HepG2 (cell line): Measurements from ENCODE around the gene PRDX2. TPM values are rescaled to one million over a fixed set of nuclear protein-coding genes. Genes with fewer than 3 reads are reported as not detected.

Experiments
- ADNP ChIP-seq: sonication (generic); formaldehyde crosslinking; IDR thresholded peaks from 2 replicates; pipeline ENCODE4 v1.4.0; 2020; ENCODE audit warnings: missing genetic modification reagents
- ATF5 ChIP-seq: sonication (generic); formaldehyde crosslinking; IDR thresholded peaks from 2 replicates; pipeline ENCODE4 v1.4.0; 2020; ENCODE audit warnings: mild to moderate bottlenecking, low read depth, missing genetic modification reagents
- FIP1L1 ChIP-seq: fragments of 200-400 bp; formaldehyde crosslinking; IDR thresholded peaks from 2 replicates; pipeline ENCODE4 v1.6.1; 2018; ENCODE audit warnings: low read depth, mild to moderate bottlenecking, low read length, moderate library complexity, borderline replicate concordance; ENCODE audit not compliant: insufficient read depth
- FOXK1 ChIP-seq: sonication (generic); formaldehyde crosslinking; IDR thresholded peaks from 2 replicates; pipeline ENCODE4 v1.4.0; 2020; ENCODE audit warnings: low read depth, missing genetic modification reagents, borderline replicate concordance
- GPN1 ChIP-seq: sonication (generic); formaldehyde crosslinking; IDR thresholded peaks from 2 replicates; pipeline ENCODE4 v1.5.1; 2020; ENCODE audit warnings: missing genetic modification reagents, borderline replicate concordance
- HNRNPLL ChIP-seq: fragments of 200-400 bp; formaldehyde crosslinking; IDR thresholded peaks from 2 replicates; pipeline ENCODE4 v1.6.1; 2017; ENCODE audit warnings: mild to moderate bottlenecking, low read depth, low read length; ENCODE audit not compliant: poor library complexity, severe bottlenecking
- JUNB ChIP-seq: sonication (generic); formaldehyde crosslinking; IDR thresholded peaks from 2 replicates; pipeline ENCODE4 v1.8.0; 2022; ENCODE audit warnings: missing genetic modification reagents, mild to moderate bottlenecking, borderline replicate concordance
- NCOA5 ChIP-seq: sonication (generic); formaldehyde crosslinking; IDR thresholded peaks from 2 replicates; pipeline ENCODE4 v1.4.0; 2020; ENCODE audit warnings: missing genetic modification reagents
- RCOR2 ChIP-seq: IDR thresholded peaks from 2 replicates; pipeline ENCODE4 v1.6.1; 2016; ENCODE audit warnings: missing biosample characterization, missing genetic modification reagents
- REPIN1 ChIP-seq: sonication (generic); formaldehyde crosslinking; IDR thresholded peaks from 2 replicates; pipeline ENCODE4 v1.8.0; 2022; ENCODE audit warnings: missing genetic modification reagents, low read depth, mild to moderate bottlenecking, borderline replicate concordance
- RFXAP ChIP-seq: sonication (generic); formaldehyde crosslinking; IDR thresholded peaks from 2 replicates; pipeline ENCODE4 v1.4.0; 2020; ENCODE audit warnings: missing genetic modification reagents, borderline replicate concordance
- STAG1 ChIP-seq: sonication (generic); formaldehyde crosslinking; IDR thresholded peaks from 2 replicates; pipeline ENCODE4 v1.4.0; 2020; ENCODE audit warnings: missing genetic modification reagents
- ZBTB38 ChIP-seq: sonication (generic); formaldehyde crosslinking; IDR thresholded peaks from 2 replicates; pipeline ENCODE4 v1.5.1; 2020; ENCODE audit warnings: mild to moderate bottlenecking, missing genetic modification reagents
- ZMYM4 ChIP-seq: sonication (generic); formaldehyde crosslinking; IDR thresholded peaks from 2 replicates; pipeline ENCODE4 v1.8.1; 2023; ENCODE audit warnings: mild to moderate bottlenecking, missing genetic modification reagents
- ZNF205 ChIP-seq: IDR thresholded peaks from 2 replicates; pipeline ENCODE4 v1.6.1; 2018; ENCODE audit warnings: missing biosample characterization, missing genetic modification reagents
- ZNF251 ChIP-seq: sonication (generic); formaldehyde crosslinking; IDR thresholded peaks from 2 replicates; pipeline ENCODE4 v1.9.0; 2021; ENCODE audit warnings: mild to moderate bottlenecking, missing genetic modification reagents
- ZNF3 ChIP-seq: IDR thresholded peaks from 2 replicates; pipeline ENCODE4 v1.7.0; 2017; ENCODE audit warnings: inconsistent platforms
- ZNF333 ChIP-seq: sonication (generic); formaldehyde crosslinking; IDR thresholded peaks from 2 replicates; pipeline ENCODE4 v1.4.0; 2020; ENCODE audit warnings: mild to moderate bottlenecking, missing genetic modification reagents, borderline replicate concordance
- ZNF691 ChIP-seq: sonication (generic); formaldehyde crosslinking; IDR thresholded peaks from 2 replicates; pipeline ENCODE4 v1.4.0; 2020; ENCODE audit warnings: missing genetic modification reagents, low read depth, mild to moderate bottlenecking, borderline replicate concordance
- polyA plus RNA-seq, 8 experiments: library from polyadenylated mRNA; depleted of rRNA in 3 of 8; stranded (reverse) in 7 of 8; unstranded in 1 of 8; fragments of >200 nt; fragmentation: Illumina TruSeq in 4 of 8; extraction: Trizol in 4 of 8; gene quantifications; 2 replicates each; pipeline versions ENCODE4 v1.2.1 to v1.2.3, GENCODE V29; 2011 to 2016; ENCODE audit warnings: low read depth in 4 of 8, missing spikeins in 1 of 8, mixed read lengths in 1 of 8; ENCODE audit not compliant: insufficient read depth in 1 of 8
- total RNA-seq, 5 experiments: library from RNA; depleted of rRNA; stranded (reverse); fragments of >200 nt; fragmentation: Illumina TruSeq; extraction: Trizol; gene quantifications; 2 replicates each; pipeline ENCODE4 v1.2.3, GENCODE V29; 2016; ENCODE audit warnings: low read depth in 1 of 5
- TF ChIP-seq, protein P1 (sequence below): sonication (generic); formaldehyde crosslinking; IDR thresholded peaks from 2 replicates; pipeline ENCODE4 v1.4.0; 2020; ENCODE audit warnings: missing genetic modification reagents, borderline replicate concordance
- TF ChIP-seq, protein P2 (sequence below): sonication (generic); formaldehyde crosslinking; IDR thresholded peaks from 2 replicates; pipeline ENCODE4 v1.4.0; 2020; ENCODE audit warnings: missing genetic modification reagents, borderline replicate concordance

PRDX2 gene
- total and polyA plus RNA-seq, 2 of the 13 experiments (the other 11 are each of a cell fraction or from before 2014, with no cell fraction given) = 218 to 381 TPM

DNA sequence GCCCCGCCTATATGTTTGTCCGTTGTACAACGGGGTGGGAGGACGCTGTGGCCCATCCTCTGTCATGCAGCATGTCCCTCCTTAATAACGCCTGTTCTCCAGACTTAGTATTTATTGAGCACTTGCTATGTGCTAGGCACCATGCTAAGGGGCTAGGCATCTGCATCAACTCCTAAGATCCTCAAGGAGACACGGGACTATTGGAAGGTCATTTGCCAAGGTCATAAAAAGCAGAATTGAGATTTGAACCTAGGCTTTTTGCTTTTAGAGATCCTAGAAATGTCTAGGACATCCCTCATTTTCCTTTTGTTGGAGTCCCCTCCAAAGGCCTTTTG is 34.9 kb upstream of the PRDX2 start (continued):
- TF ChIP-seq GPN1 (CRISPR knock-in tag) (no peak), JUNB (CRISPR knock-in tag) (no peak), ZNF3 (no peak), REPIN1 (CRISPR knock-in tag) (peak; percentile 76; the same call in 1 of the 2 replicates), ZNF691 (CRISPR knock-in tag) (no peak), ZNF251 (CRISPR knock-in tag) (no peak), RCOR2 (0 out of 2 replicates have a peak, but pooled peaks have one; percentile 5), ADNP (CRISPR knock-in tag) (no peak), ZNF205 (CRISPR knock-in tag) (peak; percentile 53; the same call in 1 of the 2 replicates), ZBTB38 (no peak), ZNF333 (CRISPR knock-in tag) (no peak), NCOA5 (CRISPR knock-in tag) (no peak), ZMYM4 (peak; percentile 6; the same call in 1 of the 2 replicates), RFXAP (CRISPR knock-in tag) (no peak), ATF5 (CRISPR knock-in tag) (no peak), FIP1L1 (no peak), HNRNPLL (no peak), STAG1 (no peak), FOXK1 (CRISPR knock-in tag) (0 out of 2 replicates have a peak, but pooled peaks have one; percentile 48)
- TF ChIP-seq, protein P1, sequence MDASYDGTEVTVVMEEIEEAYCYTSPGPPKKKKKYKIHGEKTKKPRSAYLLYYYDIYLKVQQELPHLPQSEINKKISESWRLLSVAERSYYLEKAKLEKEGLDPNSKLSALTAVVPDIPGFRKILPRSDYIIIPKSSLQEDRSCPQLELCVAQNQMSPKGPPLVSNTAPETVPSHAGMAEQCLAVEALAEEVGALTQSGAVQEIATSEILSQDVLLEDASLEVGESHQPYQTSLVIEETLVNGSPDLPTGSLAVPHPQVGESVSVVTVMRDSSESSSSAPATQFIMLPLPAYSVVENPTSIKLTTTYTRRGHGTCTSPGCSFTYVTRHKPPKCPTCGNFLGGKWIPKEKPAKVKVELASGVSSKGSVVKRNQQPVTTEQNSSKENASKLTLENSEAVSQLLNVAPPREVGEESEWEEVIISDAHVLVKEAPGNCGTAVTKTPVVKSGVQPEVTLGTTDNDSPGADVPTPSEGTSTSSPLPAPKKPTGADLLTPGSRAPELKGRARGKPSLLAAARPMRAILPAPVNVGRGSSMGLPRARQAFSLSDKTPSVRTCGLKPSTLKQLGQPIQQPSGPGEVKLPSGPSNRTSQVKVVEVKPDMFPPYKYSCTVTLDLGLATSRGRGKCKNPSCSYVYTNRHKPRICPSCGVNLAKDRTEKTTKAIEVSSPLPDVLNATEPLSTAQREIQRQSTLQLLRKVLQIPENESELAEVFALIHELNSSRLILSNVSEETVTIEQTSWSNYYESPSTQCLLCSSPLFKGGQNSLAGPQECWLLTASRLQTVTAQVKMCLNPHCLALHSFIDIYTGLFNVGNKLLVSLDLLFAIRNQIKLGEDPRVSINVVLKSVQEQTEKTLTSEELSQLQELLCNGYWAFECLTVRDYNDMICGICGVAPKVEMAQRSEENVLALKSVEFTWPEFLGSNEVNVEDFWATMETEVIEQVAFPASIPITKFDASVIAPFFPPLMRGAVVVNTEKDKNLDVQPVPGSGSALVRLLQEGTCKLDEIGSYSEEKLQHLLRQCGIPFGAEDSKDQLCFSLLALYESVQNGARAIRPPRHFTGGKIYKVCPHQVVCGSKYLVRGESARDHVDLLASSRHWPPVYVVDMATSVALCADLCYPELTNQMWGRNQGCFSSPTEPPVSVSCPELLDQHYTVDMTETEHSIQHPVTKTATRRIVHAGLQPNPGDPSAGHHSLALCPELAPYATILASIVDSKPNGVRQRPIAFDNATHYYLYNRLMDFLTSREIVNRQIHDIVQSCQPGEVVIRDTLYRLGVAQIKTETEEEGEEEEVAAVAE (CRISPR knock-in tag) = 0 out of 2 replicates have a peak, but pooled peaks have one; percentile 3
- TF ChIP-seq, protein P2, sequence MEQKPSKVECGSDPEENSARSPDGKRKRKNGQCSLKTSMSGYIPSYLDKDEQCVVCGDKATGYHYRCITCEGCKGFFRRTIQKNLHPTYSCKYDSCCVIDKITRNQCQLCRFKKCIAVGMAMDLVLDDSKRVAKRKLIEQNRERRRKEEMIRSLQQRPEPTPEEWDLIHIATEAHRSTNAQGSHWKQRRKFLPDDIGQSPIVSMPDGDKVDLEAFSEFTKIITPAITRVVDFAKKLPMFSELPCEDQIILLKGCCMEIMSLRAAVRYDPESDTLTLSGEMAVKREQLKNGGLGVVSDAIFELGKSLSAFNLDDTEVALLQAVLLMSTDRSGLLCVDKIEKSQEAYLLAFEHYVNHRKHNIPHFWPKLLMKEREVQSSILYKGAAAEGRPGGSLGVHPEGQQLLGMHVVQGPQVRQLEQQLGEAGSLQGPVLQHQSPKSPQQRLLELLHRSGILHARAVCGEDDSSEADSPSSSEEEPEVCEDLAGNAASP (CRISPR knock-in tag) = peak; percentile 5; the same call in 1 of the 2 replicates
